GM19099 (cell line): Measurements from ENCODE around the gene S1PR1.

Experiments used
- POLR2A ChIP-seq: IDR thresholded peaks from 3 replicates; pipeline ENCODE4 v1.6.1; 2011; ENCODE audit warnings: low read depth; ENCODE audit not compliant: insufficient read length; ENCODE audit errors: extremely low read depth

Gene S1PR1

DNA sequence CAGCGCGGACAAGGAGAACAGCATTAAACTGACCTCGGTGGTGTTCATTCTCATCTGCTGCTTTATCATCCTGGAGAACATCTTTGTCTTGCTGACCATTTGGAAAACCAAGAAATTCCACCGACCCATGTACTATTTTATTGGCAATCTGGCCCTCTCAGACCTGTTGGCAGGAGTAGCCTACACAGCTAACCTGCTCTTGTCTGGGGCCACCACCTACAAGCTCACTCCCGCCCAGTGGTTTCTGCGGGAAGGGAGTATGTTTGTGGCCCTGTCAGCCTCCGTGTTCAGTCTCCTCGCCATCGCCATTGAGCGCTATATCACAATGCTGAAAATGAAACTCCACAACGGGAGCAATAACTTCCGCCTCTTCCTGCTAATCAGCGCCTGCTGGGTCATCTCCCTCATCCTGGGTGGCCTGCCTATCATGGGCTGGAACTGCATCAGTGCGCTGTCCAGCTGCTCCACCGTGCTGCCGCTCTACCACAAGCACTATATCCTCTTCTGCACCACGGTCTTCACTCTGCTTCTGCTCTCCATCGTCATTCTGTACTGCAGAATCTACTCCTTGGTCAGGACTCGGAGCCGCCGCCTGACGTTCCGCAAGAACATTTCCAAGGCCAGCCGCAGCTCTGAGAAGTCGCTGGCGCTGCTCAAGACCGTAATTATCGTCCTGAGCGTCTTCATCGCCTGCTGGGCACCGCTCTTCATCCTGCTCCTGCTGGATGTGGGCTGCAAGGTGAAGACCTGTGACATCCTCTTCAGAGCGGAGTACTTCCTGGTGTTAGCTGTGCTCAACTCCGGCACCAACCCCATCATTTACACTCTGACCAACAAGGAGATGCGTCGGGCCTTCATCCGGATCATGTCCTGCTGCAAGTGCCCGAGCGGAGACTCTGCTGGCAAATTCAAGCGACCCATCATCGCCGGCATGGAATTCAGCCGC, 2.5 kb downstream of the S1PR1 start:
- TF ChIP-seq POLR2A = peak; percentile 27

- TF ChIP-seq POLR2A = no peak
These were observed 3.2 kb downstream of the S1PR1 start for GRCh38 chr1:101240041-101240430.

- TF ChIP-seq POLR2A = no peak
These were observed 4.8 kb downstream of the S1PR1 start for GRCh38 chr1:101241485-101242225.

GRCh38 chr1:101242324-101243050, 5.7 kb downstream of the S1PR1 start:
- TF ChIP-seq POLR2A = no peak

- no peak for TF ChIP-seq POLR2A
These were observed 6.9 kb downstream of the S1PR1 start for GRCh38 chr1:101243751-101244150.

DNA sequence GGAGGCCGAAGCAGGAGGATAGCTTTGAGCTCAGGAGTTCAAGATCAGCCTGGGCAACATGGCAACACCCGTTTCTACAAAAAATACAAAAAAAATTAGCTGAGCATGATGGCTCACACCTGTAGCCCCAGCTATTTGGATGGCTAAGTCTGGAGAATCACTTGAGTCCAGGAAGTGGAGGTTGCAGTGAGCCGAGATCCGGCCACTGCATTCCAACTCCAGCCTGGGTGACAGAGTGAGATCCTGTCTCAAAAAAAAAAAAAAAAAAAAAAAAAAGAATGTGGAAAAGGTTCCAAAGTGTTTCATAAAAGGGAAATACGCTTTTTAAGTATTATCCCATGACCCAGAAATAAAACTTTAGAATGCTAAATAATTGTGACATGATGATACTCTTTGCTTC, 8.0 kb downstream of the S1PR1 start:
- TF ChIP-seq POLR2A = no peak

DNA sequence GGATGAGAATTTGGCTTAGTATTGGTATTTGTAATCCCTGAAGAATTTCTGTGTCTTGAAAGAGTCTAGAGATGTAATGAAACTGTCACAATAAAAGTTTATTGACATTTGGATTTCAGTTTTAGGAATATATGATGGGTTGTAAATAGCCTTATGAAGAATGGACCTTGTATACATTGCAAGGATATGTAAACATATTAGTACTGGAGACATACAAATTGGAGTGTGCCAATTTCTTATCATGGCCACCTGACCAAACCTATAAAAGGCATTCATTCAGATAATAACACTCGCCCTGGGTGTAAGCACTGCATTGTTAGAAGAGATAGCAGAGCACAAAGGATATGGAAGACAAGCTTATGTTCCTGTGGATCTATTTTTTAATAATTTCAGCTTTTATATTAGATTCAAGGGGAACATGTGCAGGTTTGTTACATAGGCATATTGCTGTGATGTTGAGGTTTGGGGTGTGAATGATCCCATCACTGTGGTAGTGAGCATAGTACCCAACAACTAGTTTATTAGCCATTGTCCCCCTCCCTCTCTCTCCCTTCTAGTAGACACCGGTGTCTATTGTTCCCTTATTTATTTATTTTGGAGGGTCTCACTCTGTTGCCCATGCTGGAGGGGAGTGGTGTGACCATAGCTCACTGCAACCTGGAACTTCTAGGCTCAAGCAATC, 8.6 kb downstream of the S1PR1 start:
- TF ChIP-seq POLR2A = no peak

- no peak for TF ChIP-seq POLR2A
These were observed 10.8 kb downstream of the S1PR1 start for GRCh38 chr1:101247404-101248287.

GRCh38 chr1:101250222-101250621, 13.4 kb downstream of the S1PR1 start:
- no peak for TF ChIP-seq POLR2A

DNA sequence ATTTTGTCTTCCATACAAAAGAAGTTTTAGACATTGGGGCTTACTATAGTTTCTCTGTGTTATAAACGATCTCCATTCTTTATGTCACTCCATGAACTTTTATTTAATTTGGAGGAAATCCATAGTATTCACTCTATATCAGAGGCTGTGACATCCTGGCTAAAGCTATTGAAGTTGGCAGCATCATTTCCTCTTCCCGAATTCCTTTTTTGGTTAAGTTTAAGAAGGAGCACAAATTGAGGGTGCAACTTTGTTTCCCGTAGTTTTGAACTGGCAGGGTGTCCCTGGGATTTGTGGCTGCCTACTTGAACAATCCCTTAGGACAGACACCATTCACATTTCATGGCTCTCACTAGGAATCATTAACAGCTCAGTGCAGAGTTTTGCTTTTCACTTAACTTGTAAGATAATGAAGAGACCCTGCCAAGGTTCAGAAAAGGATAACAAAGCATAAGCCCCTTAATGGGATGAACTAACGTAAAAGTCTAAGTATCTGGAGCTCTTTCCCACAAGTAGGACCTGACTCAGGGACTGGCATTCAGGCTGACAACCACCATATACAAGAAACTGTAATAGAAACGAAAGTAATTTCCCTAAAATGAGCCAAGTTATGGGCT, 13.9 kb downstream of the S1PR1 start:
- no peak for TF ChIP-seq POLR2A

DNA sequence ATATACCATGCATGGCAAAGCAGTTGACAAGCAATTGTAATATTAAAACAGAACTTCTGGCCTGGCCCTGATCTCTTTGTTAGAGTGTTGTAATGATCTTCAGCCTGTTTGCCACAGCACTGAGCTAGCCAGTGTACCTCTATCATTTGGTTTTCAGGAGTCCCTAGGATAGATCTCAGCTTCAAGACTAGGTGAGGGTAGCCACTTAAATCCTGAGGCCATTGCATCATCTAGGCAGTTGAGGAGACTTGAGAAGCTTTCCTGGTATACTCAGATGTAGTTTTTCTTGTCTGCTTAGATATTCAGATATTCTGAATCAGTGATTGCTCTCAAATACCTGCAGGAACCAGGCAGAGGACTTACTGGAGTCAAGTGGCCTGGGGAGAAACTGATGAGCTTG, 14.7 kb downstream of the S1PR1 start:
- no peak for TF ChIP-seq POLR2A

DNA sequence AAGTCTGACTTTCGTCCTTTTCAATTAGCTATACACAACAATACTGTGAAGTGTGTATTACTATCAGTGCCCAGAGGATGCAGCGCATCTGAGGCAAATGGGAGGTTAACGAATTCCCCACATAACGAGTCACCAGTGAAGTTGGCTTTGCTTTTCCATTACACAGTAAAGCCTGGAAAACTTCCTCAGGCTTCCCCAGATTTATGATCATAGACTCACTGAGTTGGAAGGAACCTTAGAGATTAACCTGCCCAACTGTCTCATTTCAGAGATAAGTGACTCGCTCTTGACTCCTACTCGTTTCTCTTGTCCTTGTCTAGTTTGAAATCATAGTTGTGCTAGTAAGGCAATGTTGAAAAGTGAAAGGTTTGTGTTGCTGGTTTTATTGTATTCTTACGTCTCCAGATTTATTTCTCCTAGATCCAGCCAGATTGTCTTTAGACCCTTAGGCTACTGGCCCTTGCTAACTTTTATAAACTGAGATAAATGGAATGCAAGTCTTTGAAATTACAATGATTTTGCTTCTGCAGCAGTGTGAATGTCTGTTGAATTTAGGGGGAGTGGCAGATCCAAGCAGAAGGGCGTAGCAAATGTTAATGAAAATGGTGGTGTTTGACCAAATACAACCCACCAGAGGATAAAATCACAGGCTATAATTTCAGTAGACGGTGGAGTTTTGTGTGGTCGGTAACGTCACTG, 17.3 kb downstream of the S1PR1 start:
- no peak for TF ChIP-seq POLR2A
